ENCODE measurements around the gene RNF182. TPM values are rescaled to one million over a fixed set of nuclear protein-coding genes. Genes with fewer than 3 reads are reported as not detected.

Gene RNF182
- total RNA-seq, 1 donor: 2.9 TPM

GRCh38 chr6:13923527-13924145 lies 1.1 kb upstream of the RNF182 start:
- no peak overlapping the region for H3K4me3 ChIP-seq (ENCODE audit: low read depth, low read length)
- DNase-seq (ENCODE audit: low read depth): peak; percentile 25
- no peak for TF ChIP-seq CTCF (IDR thresholded peaks at IDR 0.05; ENCODE audit: insufficient read depth, low read length)

GRCh38 chr6:13924146-13924948 lies 405 bp upstream of the RNF182 start:
- peak overlapping the region; percentile 54 for H3K4me3 ChIP-seq (ENCODE audit: low read depth, low read length)
- TF ChIP-seq CTCF (IDR thresholded peaks at IDR 0.05; ENCODE audit: insufficient read depth, low read length): no peak
- peak; percentile 38 for DNase-seq (ENCODE audit: low read depth)

GRCh38 chr6:13926378-13926777 lies 1.6 kb downstream of the RNF182 start:
- no peak overlapping the region for H3K4me3 ChIP-seq (ENCODE audit: low read depth, low read length)
- DNase-seq (ENCODE audit: low read depth): no peak
- no peak for TF ChIP-seq CTCF (IDR thresholded peaks at IDR 0.05; ENCODE audit: insufficient read depth, low read length)

DNA sequence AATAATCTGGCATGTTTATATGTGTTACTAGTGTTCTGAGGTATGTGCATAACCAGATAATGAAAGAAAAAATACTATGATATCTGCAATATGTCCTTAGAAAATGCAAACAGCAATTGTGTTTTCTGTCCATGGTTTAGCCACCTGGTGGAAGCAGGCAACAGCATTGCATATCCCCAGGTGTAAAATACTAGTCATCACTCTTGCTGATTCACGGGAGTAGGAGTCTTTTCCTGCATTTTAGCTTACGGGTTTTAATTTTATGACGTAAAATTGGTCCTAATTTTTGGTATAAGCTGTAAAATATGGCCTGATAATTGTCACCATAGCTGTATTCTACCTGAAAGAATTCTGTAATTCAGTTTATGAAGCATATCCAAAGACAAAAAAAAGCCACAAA lies 2.5 kb downstream of the RNF182 start:
- H3K4me3 ChIP-seq (ENCODE audit: low read depth, low read length): no peak overlapping the region
- no peak for DNase-seq (ENCODE audit: low read depth)
- TF ChIP-seq CTCF (IDR thresholded peaks at IDR 0.05; ENCODE audit: insufficient read depth, low read length): no peak

GRCh38 chr6:13929196-13929595 lies 4.4 kb downstream of the RNF182 start:
- DNase-seq (ENCODE audit: low read depth): no peak
- no peak overlapping the region for H3K4me3 ChIP-seq (ENCODE audit: low read depth, low read length)
- no peak for TF ChIP-seq CTCF (IDR thresholded peaks at IDR 0.05; ENCODE audit: insufficient read depth, low read length)

DNA sequence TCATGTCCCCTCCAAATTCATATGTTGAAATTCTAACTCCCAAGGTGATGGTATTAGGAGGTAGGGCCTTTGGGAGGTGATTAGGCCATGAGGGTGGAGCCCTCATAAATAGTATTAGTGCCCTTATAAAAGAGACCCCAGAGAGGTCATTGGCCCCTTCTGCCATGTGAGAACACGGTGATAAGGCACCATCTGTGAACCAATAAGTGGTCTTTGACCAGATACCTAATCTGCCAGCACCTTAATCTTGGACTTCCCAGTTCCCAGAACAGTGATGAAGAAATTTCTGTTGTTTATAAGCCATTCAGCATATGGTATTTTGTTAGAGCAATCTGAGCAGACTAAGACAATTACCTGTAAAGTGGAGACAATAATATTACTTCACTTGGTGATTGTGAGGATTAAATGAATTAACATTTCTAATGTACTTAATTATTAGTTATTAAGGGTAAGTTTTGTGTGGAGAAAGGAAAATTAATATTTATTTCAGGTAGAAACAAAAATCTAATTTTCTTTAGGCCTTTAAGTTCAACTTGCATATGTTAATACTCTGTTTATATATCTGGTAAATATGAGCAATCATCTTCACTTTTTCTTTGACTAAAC lies 7.1 kb downstream of the RNF182 start:
- DNase-seq (ENCODE audit: low read depth): no peak
- H3K4me3 ChIP-seq (ENCODE audit: low read depth, low read length): no peak overlapping the region
- TF ChIP-seq CTCF (IDR thresholded peaks at IDR 0.05; ENCODE audit: insufficient read depth, low read length): no peak

All from fibroblast of the aortic adventitia (primary cell).